H9 (cell line): ENCODE results near the gene KCNJ13. TPM values are rescaled to one million over a fixed set of nuclear protein-coding genes. Genes with fewer than 3 reads are reported as not detected.

Experiments used
- DNase-seq: peaks from one replicate; pipeline ENCODE4 v3.0.0-alpha.2; 2017
- H2AFZ ChIP-seq: one replicate; pipeline ENCODE4 v1.6.1; 2013; ENCODE audit warnings: mild to moderate bottlenecking, low read length, control low read depth, moderate library complexity
- H2AK5ac ChIP-seq: 2 replicates; pipeline ENCODE4 v1.6.1; 2013; ENCODE audit warnings: low read length, control low read depth, mixed read lengths; ENCODE audit not compliant: insufficient read length
- H2BK120ac ChIP-seq: one replicate; pipeline ENCODE4 v1.6.1; 2013; ENCODE audit warnings: low read depth, mild to moderate bottlenecking, low read length, control low read depth, inconsistent platforms; ENCODE audit not compliant: poor library complexity, severe bottlenecking
- H2BK12ac ChIP-seq: 2 replicates; pipeline ENCODE4 v1.6.1; 2013; ENCODE audit warnings: low read length, control low read depth, mixed read lengths, low read depth; ENCODE audit not compliant: insufficient read length
- H2BK15ac ChIP-seq: 2 replicates; pipeline ENCODE4 v1.6.1; 2013; ENCODE audit warnings: low read depth, low read length, control low read depth
- H2BK20ac ChIP-seq: one replicate; pipeline ENCODE4 v1.6.1; 2013; ENCODE audit warnings: low read depth, mild to moderate bottlenecking, low read length, control low read depth, inconsistent platforms; ENCODE audit not compliant: poor library complexity, severe bottlenecking
- H2BK5ac ChIP-seq: 2 replicates; pipeline ENCODE4 v1.6.1; 2013; ENCODE audit warnings: low read length, control low read depth, mixed read lengths; ENCODE audit not compliant: insufficient read length
- H3K14ac ChIP-seq: 2 replicates; pipeline ENCODE4 v1.6.1; 2013; ENCODE audit warnings: low read length, control low read depth; ENCODE audit not compliant: insufficient read depth
- H3K18ac ChIP-seq: 2 replicates; pipeline ENCODE4 v1.6.1; 2013; ENCODE audit warnings: low read depth, mild to moderate bottlenecking, mixed read lengths, low read length, control low read depth; ENCODE audit not compliant: insufficient read length
- H3K23ac ChIP-seq: 2 replicates; pipeline ENCODE4 v1.6.1; 2013; ENCODE audit warnings: low read length, control low read depth, mixed read lengths, low read depth; ENCODE audit not compliant: insufficient read length
- H3K23me2 ChIP-seq: 2 replicates; pipeline ENCODE4 v1.6.1; 2013; ENCODE audit warnings: low read depth, mild to moderate bottlenecking, mixed read lengths, low read length, control low read depth; ENCODE audit not compliant: insufficient read length, poor library complexity, severe bottlenecking
- H3K27ac ChIP-seq: 2 replicates; pipeline ENCODE4 v1.5.1; 2013; ENCODE audit warnings: low read length, control low read depth, mixed read lengths, low read depth; ENCODE audit not compliant: insufficient read length
- H3K27me3 ChIP-seq: 2 replicates; pipeline ENCODE4 v1.6.1; 2013; ENCODE audit warnings: low read length, control low read depth, inconsistent platforms; ENCODE audit not compliant: insufficient read depth
- H3K4ac ChIP-seq: 2 replicates; pipeline ENCODE4 v1.6.1; 2013; ENCODE audit warnings: low read depth, mild to moderate bottlenecking, control low read depth, inconsistent platforms, low read length, moderate library complexity
- H3K4me1 ChIP-seq: 2 replicates; pipeline ENCODE4 v1.6.1; 2013; ENCODE audit warnings: low read length, control low read depth, inconsistent platforms; ENCODE audit not compliant: insufficient read depth
- H3K4me2 ChIP-seq: 2 replicates; pipeline ENCODE4 v1.6.1; 2013; ENCODE audit warnings: low read length, control low read depth, mixed read lengths; ENCODE audit not compliant: insufficient read length, insufficient read depth
- H3K56ac ChIP-seq: 2 replicates; pipeline ENCODE4 v1.6.1; 2013; ENCODE audit warnings: low read depth, mild to moderate bottlenecking, mixed read lengths, low read length, control low read depth; ENCODE audit not compliant: insufficient read length
- H3K79me1 ChIP-seq: 2 replicates; pipeline ENCODE4 v1.6.1; 2013; ENCODE audit warnings: low read depth, mild to moderate bottlenecking, moderate library complexity, low read length, control low read depth, inconsistent platforms; ENCODE audit not compliant: insufficient read depth, poor library complexity, severe bottlenecking
- H3K79me2 ChIP-seq: 2 replicates; pipeline ENCODE4 v1.6.1; 2013; ENCODE audit warnings: low read length, control low read depth, inconsistent platforms; ENCODE audit not compliant: insufficient read depth
- H3K9ac ChIP-seq: 2 replicates; pipeline ENCODE4 v1.6.1; 2013; ENCODE audit warnings: low read length, control low read depth, mixed read lengths; ENCODE audit not compliant: insufficient read length; ENCODE audit errors: extremely low read depth
- H3K9me3 ChIP-seq: one replicate; pipeline ENCODE4 v1.6.1; 2013; ENCODE audit warnings: low read depth, low read length, inconsistent platforms; ENCODE audit not compliant: control insufficient read depth
- H3T11ph ChIP-seq: one replicate; pipeline ENCODE4 v1.6.1; 2013; ENCODE audit warnings: mild to moderate bottlenecking, low read length, control low read depth, inconsistent platforms
- H4K20me1 ChIP-seq: one replicate; pipeline ENCODE4 v1.6.1; 2013; ENCODE audit not compliant: control insufficient read depth, insufficient read length, insufficient read depth
- H4K5ac ChIP-seq: 2 replicates; pipeline ENCODE4 v1.6.1; 2013; ENCODE audit warnings: low read depth, mild to moderate bottlenecking, mixed read lengths, low read length, control low read depth; ENCODE audit not compliant: insufficient read length
- H4K8ac ChIP-seq: replicated peaks from 2 replicates; pipeline ENCODE4 v1.6.1; 2013; ENCODE audit warnings: low read length, control low read depth, mixed read lengths, low read depth; ENCODE audit not compliant: insufficient read length
- H4K91ac ChIP-seq: 2 replicates; pipeline ENCODE4 v1.6.1; 2013; ENCODE audit warnings: low read depth, mild to moderate bottlenecking, moderate library complexity, mixed read lengths, low read length, control low read depth; ENCODE audit not compliant: insufficient read length
- H3K27ac Mint-ChIP-seq, 3 experiments: 2 replicates in 2 of 3; 3 replicates in 1 of 3; pipeline ENCODE4 v1.8.0; 2020 to 2021; ENCODE audit warnings: mixed read lengths in 3 of 3, mild to moderate bottlenecking in 1 of 3, moderate library complexity in 1 of 3
- H3K27me3 Mint-ChIP-seq: 2 replicates; pipeline ENCODE4 v1.8.0; 2021; ENCODE audit warnings: low read depth, mild to moderate bottlenecking, moderate library complexity, mixed read lengths
- H3K36me3 Mint-ChIP-seq, 3 experiments: 2 replicates in 2 of 3; 3 replicates in 1 of 3; pipeline ENCODE4 v1.8.0; 2020 to 2021; ENCODE audit warnings: low read depth in 3 of 3, mixed read lengths in 3 of 3; ENCODE audit not compliant: insufficient read depth in 1 of 3
- H3K4me1 Mint-ChIP-seq, 2 experiments: 2 replicates each; pipeline ENCODE4 v1.8.0; 2020; ENCODE audit warnings: mixed read lengths in 2 of 2
- H3K4me3 Mint-ChIP-seq, 2 experiments: 2 replicates in 1 of 2; 3 replicates in 1 of 2; pipeline ENCODE4 v1.8.0; 2020 to 2021; ENCODE audit warnings: mild to moderate bottlenecking in 2 of 2, mixed read lengths in 2 of 2, moderate library complexity in 1 of 2
- H3K9me3 Mint-ChIP-seq, 2 experiments: 2 replicates in 1 of 2; 3 replicates in 1 of 2; pipeline ENCODE4 v1.8.0; 2020; ENCODE audit warnings: mild to moderate bottlenecking in 2 of 2, mixed read lengths in 2 of 2, moderate library complexity in 1 of 2
- CTCF ChIP-seq: fragments of 200-600 bp; sonication (generic); conservative IDR thresholded peaks from 3 replicates; pipeline ENCODE4 v1.8.0; 2021; ENCODE audit warnings: antibody characterized with exemption, mild to moderate bottlenecking
- WGBS: extraction: QIAGEN DNeasy Blood & Tissue Kit; methylation state at CpG from one replicate; pipeline ENCODE4 v1.1.7; 2013; ENCODE audit warnings: missing lambda C conversion rate, low lambda C conversion rate, mixed read lengths; ENCODE audit not compliant: insufficient read length; ENCODE audit errors: extremely low coverage; 5-methylcytosine and 5-hydroxymethylcytosine counted together
- total RNA-seq: library from RNA; stranded (reverse); gene quantifications from 2 replicates; pipeline ENCODE4 v1.2.1, GENCODE V29; 2021

The KCNJ13 gene
- total RNA-seq, 1 experiment from 2014 or later: not detected

- no CpG with 5 or more reads among the region's 3 CpGs for WGBS
- no peak overlapping the region for H3T11ph ChIP-seq
Observed at GRCh38 chr2:232728785-232729184, 47.6 kb downstream of the KCNJ13 start.

More at GRCh38 chr2:232728785-232729184, 47.6 kb downstream of the KCNJ13 start:
- H3K36me3 Mint-ChIP-seq: peaks cover 10 to 46% (median 21%) of the 10 kb centered on the region in 3 experiments
- Histone ChIP-seq H2BK12ac (no peak overlapping the region), H4K20me1 (no peaks in the 10 kb centered on the region), H3K4ac (no peak overlapping the region), H4K5ac (no peak overlapping the region), H3K14ac (no peak overlapping the region), H3K79me2 (peaks cover 3% of the 10 kb centered on the region; the same call in 1 of the 2 replicates), H3K79me1 (peaks cover 11% of the 10 kb centered on the region), H3K56ac (no peak overlapping the region), H3K9me3 (no peaks in the 10 kb centered on the region), H3K27ac (no peak overlapping the region), H3K18ac (no peak overlapping the region), H2BK120ac (no peak overlapping the region), H3K4me2 (no peak overlapping the region), H3K4me1 (no peaks in the 10 kb centered on the region), H4K8ac (no peak overlapping the region), H3K27me3 (no peaks in the 10 kb centered on the region), H2BK20ac (no peak overlapping the region), H3K9ac (no peak overlapping the region), H4K91ac (no peak overlapping the region), H2BK5ac (no peak overlapping the region), H2AFZ (no peak overlapping the region), H2BK15ac (no peak overlapping the region), H3K23ac (no peak overlapping the region), H3K23me2 (no peaks in the 10 kb centered on the region), H2AK5ac (no peak overlapping the region)
- no peaks in the 10 kb centered on the region for H3K4me1 Mint-ChIP-seq
- H3K9me3 Mint-ChIP-seq: no peaks in the 10 kb centered on the region
- no peak overlapping the region for H3K27ac Mint-ChIP-seq
- no peaks in the 10 kb centered on the region for H3K27me3 Mint-ChIP-seq
- no peak overlapping the region for H3K4me3 Mint-ChIP-seq
- TF ChIP-seq CTCF: no peak
- DNase-seq: no peak
